Non-pigmented ciliary epithelial cell (primary cell): ENCODE results near the gene RNF138.
"Not testable (repeated sequence)": the region's sequence is repeated elsewhere in the genome, so short reads cannot be mapped to it uniquely, and the experiment has no call there.

Source experiments
- DNase-seq: peaks from one replicate; pipeline ENCODE4 v3.0.0-alpha.2; 2010; ENCODE audit warnings: low read depth

The RNF138 gene

DNA sequence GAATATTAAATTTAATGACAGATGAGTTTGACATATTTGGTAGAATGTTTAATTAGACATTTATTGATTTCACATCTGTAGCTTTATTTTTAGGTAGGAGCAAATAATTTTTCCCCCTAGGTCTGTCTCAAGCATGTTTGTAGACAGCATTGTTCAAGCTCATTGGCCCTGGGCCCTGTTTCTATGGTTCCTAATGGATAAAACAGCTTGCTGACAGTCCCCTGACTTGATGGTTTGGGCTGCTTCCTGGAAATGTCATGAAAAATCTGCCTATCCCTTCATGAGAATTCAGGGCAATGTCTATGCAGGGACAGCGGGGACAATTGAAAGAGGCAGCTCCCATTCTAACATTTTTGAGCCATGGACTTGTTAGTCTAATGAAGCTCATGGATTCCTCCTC lies 83.6 kb downstream of the RNF138 start:
- DNase-seq, result no peak

- not testable (repeated sequence) for DNase-seq
Observed at GRCh38 chr18:32176745-32177144, 85.1 kb downstream of the RNF138 start.

- DNase-seq, result no peak
Observed at GRCh38 chr18:32177530-32177929, 85.9 kb downstream of the RNF138 start.
